T1000 (cell line): Measurements from ENCODE around the gene TMEM240.
"Not testable (repeated sequence)": the region's sequence is repeated elsewhere in the genome, so short reads cannot be mapped to it uniquely, and the experiment has no call there.

ENCODE experiments used
- DNase-seq: peaks from one replicate; lab custom pipeline; 2025; ENCODE audit warnings: mixed read lengths; lab: John Stamatoyannopoulos, UW

Gene TMEM240

DNA sequence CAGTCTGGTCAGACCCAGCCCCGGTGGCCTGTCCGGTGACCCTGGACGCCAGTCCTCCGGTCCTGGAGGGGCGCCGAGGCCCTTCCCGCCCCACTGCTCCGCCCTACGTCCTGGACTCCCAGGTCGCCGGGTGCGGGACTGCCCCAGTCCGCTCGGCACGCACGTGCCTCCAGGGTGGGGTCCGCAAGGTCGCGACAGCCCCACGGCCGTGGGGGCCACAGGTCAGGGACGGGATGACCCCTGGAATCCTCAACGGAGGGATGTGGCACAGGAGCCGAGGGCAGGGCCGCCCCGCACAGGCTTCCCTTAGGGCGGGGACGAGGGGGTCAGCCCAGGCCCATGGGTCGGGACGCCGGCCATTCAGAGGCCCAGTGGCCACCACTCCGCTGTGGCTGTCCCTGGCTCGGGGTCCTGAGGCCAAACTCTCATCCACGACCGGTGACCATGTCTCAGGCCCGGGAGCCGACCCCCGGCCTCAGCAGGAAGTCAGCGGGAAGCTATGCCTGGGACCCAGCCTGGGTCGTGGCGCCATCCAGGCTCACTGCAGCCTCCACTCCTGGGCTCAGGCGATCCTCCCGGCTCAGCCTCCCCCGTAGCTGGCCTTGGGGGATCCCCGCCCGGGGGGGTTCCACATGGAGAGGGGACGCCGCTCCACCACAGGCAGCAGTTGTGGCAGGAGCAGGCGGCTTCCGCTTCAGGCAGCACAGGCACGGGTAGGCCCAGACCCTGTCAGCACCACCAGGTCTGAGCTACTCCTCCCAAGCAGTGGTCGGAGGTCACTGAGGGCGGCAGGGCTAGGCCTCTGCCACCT lies 599 bp upstream of the TMEM240 start:
- no peak for DNase-seq

DNA sequence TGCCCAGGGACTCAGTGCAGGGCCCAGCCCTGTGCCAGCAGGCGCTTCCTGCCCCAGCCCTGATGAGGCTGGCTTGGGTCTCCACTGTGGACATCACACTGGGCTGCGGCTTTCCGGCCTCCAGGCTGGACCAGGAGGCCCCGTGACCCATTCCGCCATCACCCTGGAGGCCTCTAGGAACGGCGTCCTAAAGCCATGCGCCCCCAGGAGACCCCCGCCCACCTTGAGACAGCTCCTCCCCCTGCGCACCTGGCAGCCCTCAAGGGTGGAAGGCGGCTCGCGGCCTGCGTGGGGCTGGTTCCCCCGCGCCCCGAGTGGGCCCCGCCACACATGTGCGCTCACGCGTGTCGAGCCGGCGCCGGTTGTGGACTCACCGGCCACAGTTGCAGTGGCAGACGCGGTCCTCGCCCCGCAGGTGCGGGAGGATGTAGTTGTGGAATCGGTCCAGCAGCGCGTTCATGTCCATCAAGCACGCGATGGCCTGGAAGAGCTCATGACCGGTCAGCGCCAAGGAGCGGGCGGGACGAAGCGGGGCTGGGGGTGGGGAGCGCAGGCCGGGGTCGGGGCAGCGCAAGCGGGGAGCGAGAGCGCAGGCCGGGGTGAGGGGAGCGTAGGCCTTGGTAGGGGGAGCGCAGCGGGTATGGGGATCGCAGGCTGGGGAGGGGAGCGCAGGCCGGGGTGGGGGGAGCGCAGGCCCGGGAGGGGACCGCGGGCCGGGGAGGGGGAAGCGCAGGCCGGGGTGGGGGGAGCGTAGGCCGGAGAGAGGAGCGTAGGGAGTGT lies 924 bp downstream of the TMEM240 start:
- no peak for DNase-seq

- no peak for DNase-seq
Observed at GRCh38 chr1:1538989-1539309, 1.5 kb downstream of the TMEM240 start.

DNA sequence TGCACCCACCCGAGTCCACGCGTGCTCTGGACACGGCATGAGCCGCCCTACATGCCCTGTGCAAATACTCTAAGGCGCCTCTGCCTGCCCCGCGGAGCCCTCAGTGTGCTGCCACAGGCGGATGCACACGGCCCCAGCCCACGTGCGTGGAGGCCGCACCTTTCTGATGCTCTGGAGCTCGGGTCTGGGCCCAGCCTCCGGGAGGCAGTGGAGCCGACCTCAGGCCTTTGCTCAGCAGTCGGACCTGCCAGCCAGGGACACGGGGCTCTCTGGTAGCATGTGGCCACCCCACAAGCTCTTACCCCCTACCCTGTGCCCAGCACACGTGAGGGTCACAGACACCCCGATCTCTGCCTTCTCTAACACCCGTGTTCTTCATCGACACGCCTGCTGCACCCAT lies 2.1 kb downstream of the TMEM240 start:
- DNase-seq: no peak

GRCh38 chr1:1537626-1538250 lies 2.7 kb downstream of the TMEM240 start:
- DNase-seq: no peak

DNA sequence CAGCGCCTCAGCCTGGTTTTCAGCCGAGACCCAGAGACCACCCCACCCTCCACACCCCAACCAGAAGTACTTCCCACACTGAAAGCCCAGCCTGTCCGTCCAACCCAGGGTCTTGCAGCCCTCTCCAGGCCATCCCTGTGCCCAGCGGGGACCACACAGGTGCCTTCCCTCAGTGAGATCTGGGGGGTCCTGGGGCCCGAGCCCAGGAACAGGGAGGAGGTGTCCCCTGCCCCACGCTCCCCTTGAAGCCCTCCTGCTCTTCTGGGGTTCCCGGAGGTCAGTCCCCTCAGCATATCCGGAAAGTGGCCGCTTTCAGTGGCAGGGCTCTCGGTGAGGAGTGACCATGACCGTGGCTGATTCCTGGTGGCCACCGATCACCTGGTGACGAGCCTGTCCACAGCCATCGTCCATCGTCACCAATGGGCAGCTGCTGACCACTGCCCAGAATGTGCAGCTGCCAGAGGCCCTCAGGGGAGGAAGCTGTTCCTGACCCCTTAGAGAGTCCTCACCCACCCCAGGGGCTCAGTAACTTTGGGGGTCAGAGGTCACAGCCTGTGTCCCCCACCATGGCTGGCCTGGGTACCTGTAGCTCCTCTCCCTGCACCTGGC lies 3.4 kb downstream of the TMEM240 start:
- no peak for DNase-seq

DNA sequence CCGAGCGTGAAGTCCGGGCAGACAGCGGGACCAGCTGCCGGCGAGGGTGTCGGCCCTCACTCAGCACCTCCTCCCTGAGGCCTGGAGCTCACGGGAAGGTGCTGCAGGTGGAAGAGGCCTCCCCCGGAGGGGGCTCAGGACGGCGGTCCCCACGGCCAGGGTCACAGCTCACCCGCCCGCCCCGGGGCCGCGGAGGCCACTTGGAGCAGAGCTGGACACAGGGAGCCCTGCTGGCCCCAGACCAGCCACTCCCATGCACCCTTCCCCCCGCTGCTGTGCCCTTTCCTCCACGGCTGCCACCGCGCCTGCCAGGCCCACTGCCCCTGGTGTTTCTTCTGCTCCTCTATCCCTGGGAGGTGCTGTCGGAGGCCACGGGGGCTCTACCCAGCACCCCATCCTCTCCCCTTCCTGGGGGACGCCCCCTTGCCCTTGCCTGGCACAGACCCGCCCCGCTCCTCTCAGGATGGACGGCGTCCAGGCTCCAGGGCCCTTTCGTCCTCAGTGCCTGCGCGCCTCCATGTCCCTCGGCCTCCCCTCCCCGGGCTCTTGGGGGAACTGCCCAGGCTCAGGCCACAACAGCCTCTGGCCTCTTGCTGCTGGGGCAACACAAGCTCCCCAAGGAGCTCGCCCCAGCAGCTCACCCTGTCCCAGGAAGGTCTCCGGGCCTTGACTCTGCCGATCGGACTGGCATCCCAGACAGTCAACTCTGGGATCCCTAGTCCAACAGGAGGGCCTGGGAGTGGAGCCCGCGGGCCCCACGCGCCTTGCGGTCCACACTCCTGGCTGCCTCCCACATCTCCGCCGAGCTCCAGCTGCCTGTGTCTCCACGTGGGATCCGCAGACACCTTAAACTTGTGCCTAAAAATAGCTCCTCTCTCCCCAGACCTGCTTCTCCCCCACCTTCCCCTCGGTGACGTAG lies 4.1 kb downstream of the TMEM240 start:
- no peak for DNase-seq

GRCh38 chr1:1535201-1536018 lies 5.0 kb downstream of the TMEM240 start:
- no peak for DNase-seq

DNA sequence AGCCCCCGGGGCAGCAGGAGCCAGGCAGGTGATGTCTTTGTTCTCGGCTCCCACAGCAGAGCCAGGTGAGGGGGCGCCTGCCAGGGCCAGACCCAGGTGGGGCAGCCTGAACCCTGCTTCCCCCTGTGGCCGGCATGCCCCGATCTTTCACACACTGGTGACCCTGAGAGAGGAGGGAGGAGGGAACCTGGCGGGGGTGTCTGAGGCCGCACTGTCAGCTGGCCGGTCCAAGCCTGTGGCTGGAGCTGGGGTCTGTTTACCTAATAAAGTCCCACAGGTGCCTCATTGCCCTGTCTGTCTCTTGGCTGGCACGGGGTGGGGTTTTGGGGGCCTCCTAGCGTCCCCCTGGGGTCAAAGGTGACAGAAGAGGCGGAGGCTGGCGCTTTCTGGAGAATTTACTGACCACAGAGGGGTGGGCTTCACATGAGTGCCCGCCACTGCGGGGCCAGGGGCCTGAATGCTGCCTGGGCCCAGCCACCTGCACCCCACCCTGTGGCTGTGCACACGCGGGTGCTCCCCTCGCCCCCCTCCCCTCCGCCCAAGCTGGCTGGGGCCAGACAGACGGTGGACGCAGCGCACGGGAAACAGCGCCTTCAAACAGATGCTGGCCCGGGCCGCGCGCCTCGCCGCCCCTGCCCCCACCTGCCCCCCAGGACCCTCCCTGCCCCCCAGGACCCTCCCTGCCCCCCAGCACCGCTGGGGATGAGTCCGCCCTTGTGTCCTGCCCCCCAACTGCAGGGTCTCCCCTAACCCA lies 5.8 kb downstream of the TMEM240 start:
- no peak for DNase-seq

GRCh38 chr1:1533894-1534291 lies 6.5 kb downstream of the TMEM240 start:
- not testable (repeated sequence) for DNase-seq

DNA sequence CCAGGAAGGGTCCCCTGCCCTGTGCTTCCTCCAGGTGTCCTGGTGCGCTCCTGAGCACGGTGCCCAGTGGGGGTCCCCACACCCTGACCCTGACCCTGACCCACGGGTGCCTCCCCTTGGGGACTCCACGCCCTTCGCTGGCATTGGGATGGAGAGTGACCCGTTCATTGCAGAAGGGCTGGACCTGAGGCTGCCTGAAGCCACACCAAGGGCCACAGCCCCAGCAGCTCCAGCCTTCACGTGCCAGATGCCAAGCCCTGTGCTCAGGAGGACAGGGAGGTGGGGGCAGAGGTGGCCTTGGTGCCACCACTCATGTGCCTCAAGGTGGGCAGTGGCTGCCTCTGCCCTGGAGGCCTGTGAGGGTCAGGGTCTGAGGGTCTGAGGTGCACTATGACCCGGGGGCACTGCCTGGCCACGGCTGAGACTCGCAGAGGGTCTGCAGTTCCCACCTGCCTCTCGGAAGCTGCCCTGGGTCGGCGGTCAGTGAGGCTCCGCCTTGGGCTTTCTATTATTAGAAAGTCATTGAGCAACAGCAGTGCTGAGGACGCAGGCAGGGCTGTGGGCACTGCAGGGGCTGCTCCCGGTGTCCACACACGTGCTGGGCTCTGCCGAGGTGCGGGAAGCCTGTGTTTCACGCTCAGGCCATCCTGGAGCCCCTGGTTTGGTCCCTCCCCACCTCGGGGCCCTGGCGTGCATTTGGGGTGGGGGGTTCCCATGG lies 7.1 kb downstream of the TMEM240 start:
- not testable (repeated sequence) for DNase-seq

GRCh38 chr1:1531947-1532346 lies 8.5 kb downstream of the TMEM240 start:
- DNase-seq: no peak

GRCh38 chr1:1529936-1530335 lies 10.5 kb downstream of the TMEM240 start:
- DNase-seq: no peak

DNA sequence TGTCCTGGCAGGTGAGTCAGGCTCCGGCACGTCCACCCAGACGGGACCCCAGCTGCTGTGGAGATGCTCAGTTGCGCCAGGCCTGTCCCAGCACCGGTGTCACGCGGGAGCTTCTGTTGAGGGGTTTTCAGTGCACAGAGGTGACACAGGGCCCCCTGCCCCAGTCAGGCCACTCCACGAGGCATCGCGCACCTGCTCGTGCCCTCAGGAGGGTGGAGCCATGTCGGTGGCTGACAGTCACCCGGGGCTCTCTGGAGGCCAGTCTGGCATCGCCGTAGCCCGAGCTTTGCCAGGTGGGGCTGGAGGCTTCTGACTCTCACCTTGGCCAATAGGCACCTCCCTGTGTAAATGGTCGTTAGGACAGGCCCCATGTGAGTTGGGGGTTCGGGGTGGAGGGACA lies 11.1 kb downstream of the TMEM240 start:
- no peak for DNase-seq

DNA sequence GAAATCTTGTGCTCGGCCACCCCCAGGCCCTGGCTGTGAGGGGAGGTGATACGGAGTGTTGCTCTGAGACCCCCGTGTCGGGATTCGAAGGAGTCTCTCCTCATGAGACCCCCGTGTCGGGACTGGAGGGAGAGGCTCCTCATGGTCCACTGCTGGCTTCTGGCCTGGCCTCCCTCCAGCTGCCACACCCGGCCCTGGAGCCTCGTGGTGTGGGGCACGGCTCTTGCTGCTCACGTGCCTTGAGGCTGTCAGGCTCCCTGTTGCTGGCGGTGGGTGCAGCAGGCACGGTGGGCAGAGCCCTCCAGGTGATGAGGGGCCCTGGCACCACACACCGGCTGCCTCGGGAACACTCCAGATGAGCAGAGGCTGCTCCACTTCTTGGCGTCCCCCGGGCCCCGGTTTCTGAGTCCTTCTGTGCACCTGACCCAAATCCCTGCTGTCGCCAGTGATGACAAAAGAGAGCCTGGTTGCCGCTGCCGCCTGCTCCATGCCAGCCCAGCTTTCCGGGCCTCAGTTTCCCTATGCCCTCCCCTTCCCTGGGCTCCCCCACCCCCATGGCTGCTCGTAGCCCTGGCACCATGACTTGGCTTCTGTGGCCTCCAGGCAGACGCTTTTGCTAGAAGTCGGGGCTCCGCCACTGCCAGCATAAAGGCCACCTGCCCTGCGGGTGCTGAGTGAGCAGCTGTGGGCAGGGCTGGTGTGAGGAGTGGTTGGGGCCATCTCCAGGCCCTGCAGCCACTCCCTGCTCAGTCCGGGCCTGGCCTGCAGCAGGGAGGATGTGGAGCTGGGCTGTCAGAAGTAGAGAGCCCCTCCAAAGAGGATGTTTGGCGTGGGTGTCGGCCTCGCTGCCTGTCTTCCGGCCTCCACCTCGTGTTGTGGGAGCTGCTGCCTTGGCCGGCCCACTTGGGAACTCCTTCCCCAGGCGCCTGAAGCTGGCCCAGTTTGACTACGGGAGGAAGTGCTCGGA lies 11.8 kb downstream of the TMEM240 start:
- DNase-seq: no peak

- DNase-seq: no peak
Observed at GRCh38 chr1:1527092-1527816, 13.2 kb downstream of the TMEM240 start.

DNA sequence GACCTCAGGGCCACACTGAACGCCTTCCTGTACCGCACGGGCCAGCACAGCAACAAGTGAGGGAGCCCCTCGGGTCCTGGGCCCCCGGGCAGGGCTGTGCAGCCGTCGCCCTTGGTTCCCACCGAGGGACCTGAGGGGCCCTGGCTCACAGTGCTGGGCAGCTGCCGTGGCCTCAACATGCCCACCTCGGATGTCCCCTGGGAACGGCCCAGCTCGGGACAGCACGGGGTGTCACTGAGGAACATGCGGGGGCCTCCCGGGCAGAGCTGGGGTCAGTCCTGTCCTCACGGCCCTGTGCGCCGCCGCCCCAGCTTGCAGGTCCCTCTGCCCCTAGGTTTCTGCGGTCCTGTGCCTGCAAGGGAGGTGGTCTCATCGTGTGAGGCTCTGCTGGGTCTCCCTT lies 13.9 kb downstream of the TMEM240 start:
- DNase-seq: not testable (repeated sequence)
